HL-60/S4 treated with phorbol 12-myristate 13-acetate at 8.2 ng/mL for 4 days and 3 days (cell line): ENCODE results near the gene RIIAD1.

Experiments
- in situ Hi-C: fragments of 300-500 bp; cut with MboI; formaldehyde crosslinking; loops from 2 replicates; pipeline ENCODE4 v1.15.0; 2022; ENCODE audit warnings: low sequenced_read_pairs

RIIAD1 gene

GRCh38 chr1:151710187-151710840 lies 11.0 kb upstream of the RIIAD1 start:
- in situ Hi-C loops: no loop called here

- in situ Hi-C loops: no loop called here
Observed at GRCh38 chr1:151711044-151711800, 10.1 kb upstream of the RIIAD1 start.

- in situ Hi-C loops: no loop called here
Observed at GRCh38 chr1:151711951-151712350, 9.4 kb upstream of the RIIAD1 start.

- in situ Hi-C loops: no loop called here
Observed at GRCh38 chr1:151713044-151713443, 8.3 kb upstream of the RIIAD1 start.

GRCh38 chr1:151713874-151714273 lies 7.4 kb upstream of the RIIAD1 start:
- in situ Hi-C loops: no loop called here

GRCh38 chr1:151714820-151715725 lies 6.2 kb upstream of the RIIAD1 start:
- in situ Hi-C loops: no loop called here

GRCh38 chr1:151715726-151716404 lies 5.5 kb upstream of the RIIAD1 start:
- in situ Hi-C loops: no loop called here

- in situ Hi-C loops: no loop called here
Observed at GRCh38 chr1:151716405-151716762, 4.9 kb upstream of the RIIAD1 start.

- in situ Hi-C loops: no loop called here
Observed at GRCh38 chr1:151716771-151717631, 4.3 kb upstream of the RIIAD1 start, which contains the start of gene CELF3. TSS of gene CELF3 (minus strand) at chr1:151716803. CDS start at chr1:151716020, 783 bp downstream.

GRCh38 chr1:151718011-151718431 lies 3.3 kb upstream of the RIIAD1 start:
- in situ Hi-C loops: no loop called here

- in situ Hi-C loops: no loop called here
Observed at GRCh38 chr1:151718666-151719065, 2.7 kb upstream of the RIIAD1 start.

- in situ Hi-C loops: no loop called here
Observed at GRCh38 chr1:151720125-151720524, 1.2 kb upstream of the RIIAD1 start.

GRCh38 chr1:151720554-151720953 lies 768 bp upstream of the RIIAD1 start:
- in situ Hi-C loops: no loop called here

- in situ Hi-C loops: no loop called here
Observed at GRCh38 chr1:151721788-151722510, 627 bp downstream of the RIIAD1 start.

GRCh38 chr1:151723726-151724370 lies 2.5 kb downstream of the RIIAD1 start:
- in situ Hi-C loops: no loop called here

GRCh38 chr1:151728151-151729054 lies 7.1 kb downstream of the RIIAD1 start:
- in situ Hi-C loops: no loop called here

- in situ Hi-C loops: no loop called here
Observed at GRCh38 chr1:151729157-151729965, 8.0 kb downstream of the RIIAD1 start.
